ENCODE data around the gene MALSU1. TPM values are rescaled to one million over a fixed set of nuclear protein-coding genes. Genes with fewer than 3 reads are reported as not detected.

Gene MALSU1
- total RNA-seq, 1 donor from 2014 or later, result 47.2 TPM

DNA sequence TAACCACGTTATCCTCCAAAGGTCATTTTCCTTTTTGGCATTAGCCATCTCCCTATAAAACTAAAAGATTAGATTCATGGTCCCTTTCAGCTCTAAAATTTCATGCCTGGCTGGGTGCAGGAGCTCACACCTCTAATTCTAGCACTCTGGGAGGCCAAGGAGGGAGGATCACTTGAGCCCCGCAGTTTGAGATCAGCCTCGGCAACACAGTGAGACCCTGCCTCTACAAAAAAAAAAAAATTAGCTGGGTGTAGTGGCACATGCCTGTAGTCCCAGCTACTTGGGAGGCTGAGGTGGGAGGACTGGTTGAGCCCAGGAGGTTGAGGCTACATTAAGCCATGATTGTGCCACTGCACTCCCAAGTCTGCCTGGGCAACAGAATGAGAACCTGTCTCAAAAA lies 57.0 kb downstream of the MALSU1 start:
- Mint-ChIP-seq H3K4me3 (ENCODE audit: low read depth) (no peak overlapping the region), H3K27ac (no peak overlapping the region), H3K27me3 (no peaks in the 10 kb centered on the region), H3K4me1 (ENCODE audit: low read depth) (peaks cover 9% of the 10 kb centered on the region), H3K36me3 (ENCODE audit: insufficient read depth) (peaks cover 5% of the 10 kb centered on the region), H3K9me3 (ENCODE audit: low read depth) (no peaks in the 10 kb centered on the region)
- TF ChIP-seq, protein P1, sequence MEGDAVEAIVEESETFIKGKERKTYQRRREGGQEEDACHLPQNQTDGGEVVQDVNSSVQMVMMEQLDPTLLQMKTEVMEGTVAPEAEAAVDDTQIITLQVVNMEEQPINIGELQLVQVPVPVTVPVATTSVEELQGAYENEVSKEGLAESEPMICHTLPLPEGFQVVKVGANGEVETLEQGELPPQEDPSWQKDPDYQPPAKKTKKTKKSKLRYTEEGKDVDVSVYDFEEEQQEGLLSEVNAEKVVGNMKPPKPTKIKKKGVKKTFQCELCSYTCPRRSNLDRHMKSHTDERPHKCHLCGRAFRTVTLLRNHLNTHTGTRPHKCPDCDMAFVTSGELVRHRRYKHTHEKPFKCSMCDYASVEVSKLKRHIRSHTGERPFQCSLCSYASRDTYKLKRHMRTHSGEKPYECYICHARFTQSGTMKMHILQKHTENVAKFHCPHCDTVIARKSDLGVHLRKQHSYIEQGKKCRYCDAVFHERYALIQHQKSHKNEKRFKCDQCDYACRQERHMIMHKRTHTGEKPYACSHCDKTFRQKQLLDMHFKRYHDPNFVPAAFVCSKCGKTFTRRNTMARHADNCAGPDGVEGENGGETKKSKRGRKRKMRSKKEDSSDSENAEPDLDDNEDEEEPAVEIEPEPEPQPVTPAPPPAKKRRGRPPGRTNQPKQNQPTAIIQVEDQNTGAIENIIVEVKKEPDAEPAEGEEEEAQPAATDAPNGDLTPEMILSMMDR (IDR thresholded peaks at IDR 0.05; ENCODE audit: unreplicated experiment), result no peak
- DNase-seq (ENCODE audit: low spot score, unreplicated experiment), result no peak

DNA sequence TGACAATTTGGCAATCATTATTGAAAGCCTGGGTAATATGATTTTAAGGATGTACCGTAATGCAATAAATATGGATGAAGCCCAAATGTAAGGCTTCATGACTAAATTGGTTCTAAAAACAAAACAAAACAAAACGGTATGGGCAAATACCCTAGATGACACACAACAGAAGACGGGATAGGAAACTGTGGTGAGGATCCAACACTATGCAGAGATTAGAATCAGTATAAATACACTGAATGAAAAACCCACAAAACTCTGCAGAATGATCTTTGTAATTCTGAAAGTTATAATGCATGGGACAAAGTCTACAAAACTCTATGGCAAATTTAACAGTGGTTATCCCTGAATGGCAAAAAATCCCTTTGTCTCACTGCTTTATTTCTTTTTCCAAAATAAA lies 57.6 kb downstream of the MALSU1 start:
- H3K27ac Mint-ChIP-seq, result no peak overlapping the region
- TF ChIP-seq, protein P1 (IDR thresholded peaks at IDR 0.05; ENCODE audit: unreplicated experiment), result no peak
- no peak for DNase-seq (ENCODE audit: low spot score, unreplicated experiment)
- H3K9me3 Mint-ChIP-seq (ENCODE audit: low read depth), result no peaks in the 10 kb centered on the region
- H3K27me3 Mint-ChIP-seq, result no peaks in the 10 kb centered on the region
- no peak overlapping the region for H3K4me3 Mint-ChIP-seq (ENCODE audit: low read depth)
- peaks cover 5% of the 10 kb centered on the region for H3K36me3 Mint-ChIP-seq (ENCODE audit: insufficient read depth)
- H3K4me1 Mint-ChIP-seq (ENCODE audit: low read depth), result peaks cover 9% of the 10 kb centered on the region

DNA sequence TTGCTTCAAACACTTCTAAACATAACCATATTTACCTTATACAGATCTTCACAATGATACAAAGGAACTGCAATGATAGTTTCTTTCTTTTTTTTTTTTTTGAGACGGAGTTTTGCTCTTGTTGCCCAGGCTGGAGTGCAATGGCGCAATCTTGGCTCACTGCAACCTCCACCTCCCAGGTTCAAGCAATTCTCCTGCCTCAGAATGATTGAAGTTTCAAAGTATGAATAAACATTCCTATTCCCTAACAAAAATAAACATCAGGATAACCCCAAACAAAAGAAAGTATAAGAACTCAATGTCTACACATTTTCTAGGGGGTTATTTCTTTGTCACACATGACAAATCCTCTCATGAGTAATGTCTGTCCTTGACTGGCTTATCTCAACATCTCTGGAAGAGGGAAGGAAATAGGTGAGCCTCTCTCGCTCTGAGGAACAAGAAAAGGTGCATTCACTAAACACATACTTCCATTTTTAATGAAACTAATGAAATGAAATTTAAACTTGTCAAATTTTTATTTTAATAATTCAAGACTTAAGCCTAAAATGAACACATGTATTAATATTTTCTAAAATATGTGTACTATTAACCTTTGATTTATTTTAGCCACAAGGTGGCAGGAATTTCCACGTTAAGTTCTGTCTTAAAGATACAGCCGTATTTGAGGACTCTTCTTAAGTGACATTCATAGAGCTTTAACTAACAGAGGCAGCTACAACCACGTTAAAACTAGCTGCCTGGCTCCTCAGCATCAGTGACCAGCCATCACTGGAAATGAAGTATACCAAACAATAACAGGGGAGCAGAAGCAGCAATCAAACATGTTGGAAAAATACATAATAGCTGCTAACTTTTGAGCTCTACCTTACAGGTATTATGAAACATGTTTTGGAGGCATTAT lies 58.3 kb downstream of the MALSU1 start:
- peak overlapping the region; percentile 60 for H3K27ac Mint-ChIP-seq

DNA sequence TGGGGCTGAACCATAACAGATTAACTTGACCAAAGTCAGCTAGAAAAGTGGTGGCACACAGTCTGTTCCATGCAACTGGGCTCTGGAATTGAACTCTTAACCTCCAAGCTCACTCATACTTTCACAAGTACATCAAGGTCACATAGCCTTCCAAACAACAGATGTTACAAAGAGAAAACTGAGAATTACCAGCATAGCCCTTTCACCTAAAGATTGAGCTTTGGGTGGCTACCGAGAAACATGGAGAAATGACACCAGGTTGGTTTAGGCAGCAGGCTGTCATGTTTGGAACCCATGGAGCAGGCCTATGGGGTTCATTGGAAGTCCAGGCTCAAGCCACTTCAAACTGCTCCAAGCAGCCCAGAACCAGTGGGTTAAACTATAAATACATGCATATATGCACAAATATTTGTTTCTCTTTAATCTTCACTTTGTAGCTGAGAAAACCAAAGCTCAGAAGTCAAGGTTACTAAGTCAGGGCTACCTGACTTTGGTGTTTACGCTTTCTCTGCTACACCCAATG lies 59.1 kb downstream of the MALSU1 start:
- Mint-ChIP-seq H3K4me1 (ENCODE audit: low read depth) (peaks cover 9% of the 10 kb centered on the region), H3K9me3 (ENCODE audit: low read depth) (no peaks in the 10 kb centered on the region), H3K27me3 (no peaks in the 10 kb centered on the region), H3K4me3 (ENCODE audit: low read depth) (no peak overlapping the region), H3K36me3 (ENCODE audit: insufficient read depth) (peaks cover 3% of the 10 kb centered on the region), H3K27ac (no peak overlapping the region)
- TF ChIP-seq, protein P1 (IDR thresholded peaks at IDR 0.05; ENCODE audit: unreplicated experiment), result no peak
- DNase-seq (ENCODE audit: low spot score, unreplicated experiment), result no peak

More for the DNA sequence above, 58.3 kb downstream of the MALSU1 start:
- TF ChIP-seq, protein P1 (IDR thresholded peaks at IDR 0.05; ENCODE audit: unreplicated experiment), result peak; percentile 58
- no peak overlapping the region for H3K4me3 Mint-ChIP-seq (ENCODE audit: low read depth)
- no peak for DNase-seq (ENCODE audit: low spot score, unreplicated experiment)
- no peaks in the 10 kb centered on the region for H3K27me3 Mint-ChIP-seq
- H3K9me3 Mint-ChIP-seq (ENCODE audit: low read depth), result no peaks in the 10 kb centered on the region
- H3K36me3 Mint-ChIP-seq (ENCODE audit: insufficient read depth), result peaks cover 5% of the 10 kb centered on the region
- H3K4me1 Mint-ChIP-seq (ENCODE audit: low read depth), result peaks cover 9% of the 10 kb centered on the region

Other genes with a start within 250 kb of the MALSU1 start
- 64.2 and 68.9 TPM in 2 replicates for gene KLHL7, start 193.6 kb upstream of the MALSU1 start, total RNA-seq
- 47.3 and 49.8 TPM in 2 replicates for gene NUP42, start 117.3 kb upstream of the MALSU1 start, total RNA-seq
- 0.98 and 1.4 TPM in 2 replicates for gene GPNMB, start 52.6 kb upstream of the MALSU1 start, total RNA-seq
- 96.9 and 107 TPM in 2 replicates for gene IGF2BP3, start 171.2 kb downstream of the MALSU1 start, total RNA-seq
- gene TRA2A, start 232.6 kb downstream of the MALSU1 start, total RNA-seq, result 203 and 216 TPM in 2 replicates